ENCODE measurements around the gene PRKN.

- TF ChIP-seq CTCF (IDR thresholded peaks at IDR 0.05) (no peak), POLR2A (IDR thresholded peaks at IDR 0.05) (no peak)
Measured at GRCh38 chr6:162622572-162622971, 105.0 kb downstream of the PRKN start.
